ENCODE measurements around the gene CELA1. TPM values are rescaled to one million over a fixed set of nuclear protein-coding genes. Genes with fewer than 3 reads are reported as not detected.

Gene CELA1
- total RNA-seq, 1 experiment from 2014 or later = not detected

Other genes starting within 250 kb of the CELA1 start
- 31.6 TPM for gene TFCP2, start 173.5 kb downstream of the CELA1 start, total RNA-seq (2021; ENCODE audit: unreplicated experiment)
- gene POU6F1, start 128.6 kb downstream of the CELA1 start, total RNA-seq (2021; ENCODE audit: unreplicated experiment) = 6.4 TPM
- gene DAZAP2, start 107.9 kb downstream of the CELA1 start, total RNA-seq (2021; ENCODE audit: unreplicated experiment) = 157 TPM
- 39.9 TPM for gene SMAGP, start 76.3 kb downstream of the CELA1 start, total RNA-seq (2021; ENCODE audit: unreplicated experiment)
- 0.22 TPM for gene BIN2, start 22.5 kb downstream of the CELA1 start, total RNA-seq (2021; ENCODE audit: unreplicated experiment)
- gene GALNT6, start 44.7 kb upstream of the CELA1 start, total RNA-seq (2021; ENCODE audit: unreplicated experiment) = 16.4 TPM
- 1.4 TPM for gene SLC4A8, start 78.2 kb upstream of the CELA1 start, total RNA-seq (2021; ENCODE audit: unreplicated experiment)
- 7.1 TPM for gene SCN8A, start 244.6 kb upstream of the CELA1 start, total RNA-seq (2021; ENCODE audit: unreplicated experiment)